ENCODE measurements around the gene EPYC.
"Not testable (repeated sequence)": the region's sequence is repeated elsewhere in the genome, so short reads cannot be mapped to it uniquely, and the experiment has no call there.

Gene EPYC

GRCh38 chr12:90990611-90991010 lies 14.2 kb downstream of the EPYC start:
- no peak for DNase-seq

GRCh38 chr12:90989686-90990111 lies 15.1 kb downstream of the EPYC start:
- no peak for DNase-seq

DNA sequence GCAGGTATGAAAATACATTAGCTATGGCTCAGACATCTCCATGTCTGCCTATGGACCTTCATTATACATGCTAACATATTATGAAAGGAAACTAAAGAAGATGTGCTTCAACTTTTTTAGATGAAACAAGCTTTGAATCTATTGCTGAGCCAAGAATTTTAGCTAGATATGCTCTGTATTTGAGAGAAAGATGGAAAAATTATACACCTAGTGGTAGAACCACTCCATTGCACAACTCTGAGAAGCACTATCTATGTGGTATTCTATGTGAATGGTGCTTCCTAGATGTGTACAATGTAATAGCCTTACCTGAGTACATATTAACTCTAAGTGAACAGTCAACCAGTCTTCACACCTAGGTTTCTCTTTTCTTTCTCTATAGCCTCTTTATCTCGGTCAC lies 17.3 kb downstream of the EPYC start:
- no peak for DNase-seq

DNA sequence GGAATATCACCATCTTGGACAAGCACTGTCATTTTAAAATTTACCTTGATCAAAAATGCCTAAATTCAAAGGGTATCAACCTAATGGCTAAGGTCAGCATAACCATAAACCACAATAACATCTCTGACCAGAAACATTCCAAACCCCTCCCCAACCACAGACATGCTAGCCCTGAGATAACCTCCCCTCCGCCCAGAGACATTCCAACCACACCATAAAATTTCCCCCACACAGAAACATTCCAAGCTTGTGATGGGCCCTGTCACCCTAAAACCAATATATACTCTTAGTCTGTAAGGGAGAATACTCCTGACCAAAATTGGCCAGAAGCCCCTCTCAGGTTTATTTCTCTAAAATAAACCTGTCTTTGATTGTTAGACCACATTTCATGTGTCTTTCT lies 17.7 kb downstream of the EPYC start:
- DNase-seq = no peak

- not testable (repeated sequence) for DNase-seq
Observed at GRCh38 chr12:90985331-90985730, 19.4 kb downstream of the EPYC start.

- DNase-seq = no peak
Observed at GRCh38 chr12:90984114-90984513, 20.7 kb downstream of the EPYC start.

DNA sequence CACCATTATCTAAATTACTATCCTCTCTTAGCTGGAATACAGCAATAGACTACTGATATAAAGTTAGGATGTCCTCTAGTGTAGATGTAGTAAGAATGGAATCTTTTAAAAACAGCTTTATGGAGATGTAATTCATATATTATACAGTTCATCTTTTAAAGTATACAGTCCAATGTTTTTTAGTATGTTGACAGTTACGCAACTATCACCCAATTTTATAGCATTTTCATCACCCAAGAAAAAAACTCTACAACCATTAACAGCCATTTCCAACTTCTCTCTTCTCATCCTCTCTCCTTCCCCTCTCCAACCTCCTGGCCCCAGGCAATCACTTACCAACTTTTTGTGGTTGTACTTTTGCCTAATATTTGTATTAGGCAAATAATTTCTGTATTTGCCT lies 22.6 kb downstream of the EPYC start:
- no peak for DNase-seq

DNA sequence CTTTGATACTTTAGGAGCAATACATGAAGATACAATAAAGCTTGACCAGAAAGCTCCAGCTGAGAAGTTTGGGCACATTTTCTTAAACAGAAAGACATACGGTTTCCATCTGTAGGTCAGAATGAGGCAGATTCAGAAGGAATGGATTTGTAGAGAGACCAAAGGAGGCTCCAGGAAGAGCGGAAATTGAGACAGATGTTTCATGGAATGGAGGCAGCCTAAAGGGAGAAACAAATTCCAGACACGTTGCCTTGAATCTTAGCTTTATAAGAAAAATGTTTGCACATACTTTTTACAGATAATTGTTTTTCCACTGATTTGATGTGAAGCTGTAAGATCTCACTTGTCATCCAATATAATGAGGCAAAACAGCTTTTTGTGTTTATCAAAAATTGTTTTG lies 24.8 kb downstream of the EPYC start:
- DNase-seq = no peak

DNA sequence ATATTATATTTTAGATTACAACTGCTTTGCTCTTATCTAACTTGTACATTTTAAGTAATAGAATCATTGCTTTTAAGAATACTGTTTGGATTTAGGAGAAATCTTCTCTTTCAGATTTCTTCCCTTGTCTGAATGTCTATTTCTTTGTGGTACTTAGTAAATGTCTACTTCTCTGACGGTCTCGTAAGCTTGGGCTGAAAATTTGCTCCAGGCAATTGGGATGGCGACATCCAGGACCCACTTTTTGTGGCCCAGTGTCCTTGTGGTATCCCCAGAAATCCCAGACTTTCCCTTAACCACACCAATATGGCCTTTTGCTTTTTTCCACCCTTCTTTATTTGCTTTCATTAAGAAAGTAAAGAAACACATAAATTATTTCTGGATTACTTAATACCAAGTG lies 25.8 kb downstream of the EPYC start:
- no peak for DNase-seq

DNA sequence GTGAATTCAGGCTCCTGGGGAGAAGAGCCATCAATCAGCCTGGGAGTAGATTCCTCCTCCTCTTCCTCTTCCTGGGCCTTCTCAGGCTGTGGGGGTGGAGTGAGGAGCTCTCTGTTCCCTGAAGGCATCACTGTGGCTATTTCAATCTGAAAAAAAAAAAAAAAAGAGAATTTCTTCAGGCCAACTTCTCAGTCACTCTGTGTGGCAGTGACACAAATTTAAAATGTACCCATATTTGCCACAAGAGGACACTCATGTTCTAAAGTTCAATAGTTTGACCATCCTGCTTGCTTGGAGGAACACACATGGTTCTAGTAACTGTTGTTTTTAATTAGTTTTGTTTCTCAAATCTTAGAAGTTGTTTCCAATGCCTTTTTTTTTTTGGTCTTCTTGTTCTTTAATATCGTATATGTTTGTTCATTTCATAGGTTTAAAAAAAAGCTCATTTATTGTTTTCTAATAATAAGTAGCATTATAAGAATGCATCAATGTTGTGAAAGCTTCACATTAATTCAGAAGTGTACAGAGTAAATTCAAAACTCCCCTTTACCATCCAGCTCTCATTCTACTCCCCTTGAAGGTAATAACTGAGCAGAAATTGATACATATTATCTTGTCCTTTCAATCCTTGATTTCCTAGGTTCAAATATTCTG lies 26.5 kb downstream of the EPYC start:
- no peak for DNase-seq

GRCh38 chr12:90977224-90977623 lies 27.5 kb downstream of the EPYC start:
- no peak for DNase-seq

DNA sequence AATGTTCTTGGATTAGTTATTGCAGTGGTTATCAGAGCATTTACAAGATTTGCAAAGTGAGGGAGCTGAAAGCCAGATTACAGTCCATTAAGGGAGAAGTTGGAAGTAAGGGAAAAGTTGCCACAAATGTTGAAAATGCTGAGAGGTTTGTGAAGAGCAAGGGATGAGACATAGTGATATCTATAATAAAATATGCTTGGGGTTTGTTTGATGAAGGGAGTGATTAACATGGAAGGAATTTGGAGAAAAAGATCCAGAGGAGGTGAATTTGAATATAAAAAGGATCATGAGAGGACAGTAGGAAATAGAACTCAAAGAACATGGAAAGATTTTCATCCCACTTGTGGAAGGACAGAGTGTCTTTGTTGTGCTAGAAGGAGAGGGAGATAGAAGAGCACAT lies 30.5 kb downstream of the EPYC start:
- no peak for DNase-seq

- DNase-seq = no peak
Observed at GRCh38 chr12:90972226-90972625, 32.5 kb downstream of the EPYC start.

GRCh38 chr12:90970911-90971310 lies 33.9 kb downstream of the EPYC start:
- DNase-seq = no peak

GRCh38 chr12:90970471-90970870 lies 34.3 kb downstream of the EPYC start:
- DNase-seq = no peak

GRCh38 chr12:90969851-90970250 lies 34.9 kb downstream of the EPYC start:
- DNase-seq = no peak

DNA sequence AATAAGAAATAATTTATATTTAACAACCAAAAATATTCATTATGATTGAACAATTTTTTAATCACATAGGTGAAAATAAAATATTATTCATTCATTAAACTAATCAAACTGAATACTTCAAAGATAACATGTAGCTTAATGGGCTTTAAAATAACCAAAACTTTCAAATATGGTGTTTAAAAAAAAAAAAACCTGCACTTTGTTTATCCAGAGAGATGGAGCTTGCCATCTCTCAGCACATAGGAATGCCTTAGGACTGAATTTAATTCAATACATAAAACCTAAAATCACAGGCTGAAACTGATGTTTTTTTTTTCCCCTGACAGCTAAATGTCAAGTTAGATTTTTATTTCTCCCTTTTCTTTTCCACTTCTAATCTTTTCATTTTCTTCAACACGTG lies 35.4 kb downstream of the EPYC start:
- no peak for DNase-seq

DNA sequence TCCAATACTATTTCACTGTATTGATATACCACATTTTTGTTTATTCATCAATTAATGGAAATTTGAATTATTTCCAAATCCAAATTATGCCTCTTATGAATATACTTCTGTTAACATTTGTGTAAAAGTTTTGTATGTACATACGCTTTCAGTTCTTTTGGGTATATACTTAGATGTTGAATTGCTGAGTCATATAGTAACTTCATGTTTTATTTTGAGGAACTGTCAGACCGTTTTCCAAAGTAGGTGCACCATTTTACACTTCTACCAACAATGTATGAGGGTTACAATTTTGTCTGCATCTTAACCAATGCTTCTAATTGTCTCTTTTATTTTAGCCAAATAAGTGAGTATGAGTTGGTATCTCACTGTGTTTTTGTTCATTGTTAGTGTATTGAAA lies 39.6 kb downstream of the EPYC start:
- DNase-seq = no peak

GRCh38 chr12:90964616-90965015 lies 40.2 kb downstream of the EPYC start:
- DNase-seq = no peak

GRCh38 chr12:90963946-90964345 lies 40.8 kb downstream of the EPYC start:
- DNase-seq = no peak

- DNase-seq = no peak
Observed at GRCh38 chr12:90961154-90961553, 43.6 kb downstream of the EPYC start.

GRCh38 chr12:90959538-90960139 lies 45.1 kb downstream of the EPYC start:
- DNase-seq = peak; percentile 19

- DNase-seq = no peak
Observed at GRCh38 chr12:90959032-90959431, 45.7 kb downstream of the EPYC start.

- DNase-seq = no peak
Observed at GRCh38 chr12:90958347-90958746, 46.4 kb downstream of the EPYC start.

- no peak for DNase-seq
Observed at GRCh38 chr12:90954921-90955320, 49.9 kb downstream of the EPYC start, which contains the start of gene CCER1. CCER1 (minus strand) TSS chr12:90955176; CDS start chr12:90954742, 434 bp downstream.

Data from stimulated activated CD4-positive, alpha-beta T cell treated with anti-CD3 and anti-CD28 coated beads, Interleukin-15, amount 100 ng/mL, for 24 hours (primary cell).